ENCODE measurements around the gene ZFP36L1.

The ZFP36L1 gene

DNA sequence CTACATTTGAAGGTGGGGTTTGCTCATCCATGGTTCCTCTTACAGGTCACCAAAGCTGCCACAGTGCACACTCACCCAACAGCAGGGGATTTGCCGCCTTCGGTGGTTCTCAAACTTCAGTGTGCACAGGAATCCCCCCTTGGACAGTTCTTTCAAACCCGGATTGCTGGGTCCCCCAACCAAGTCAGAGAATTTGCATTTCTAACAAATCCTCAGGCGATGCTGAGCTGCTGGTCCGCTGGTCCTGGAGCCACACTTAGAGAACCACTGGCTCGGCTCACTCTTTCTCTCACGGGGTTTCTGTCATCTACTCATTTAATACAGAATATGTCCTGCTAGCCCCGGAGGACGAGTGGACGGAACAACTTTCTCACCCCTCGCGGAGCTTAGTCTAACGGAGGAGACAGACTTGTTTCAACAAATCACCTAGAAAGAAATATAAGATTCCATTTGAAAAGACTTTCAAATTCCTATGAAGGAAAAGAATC is 24.1 kb upstream of the ZFP36L1 start:
- TF ChIP-seq, protein P1, sequence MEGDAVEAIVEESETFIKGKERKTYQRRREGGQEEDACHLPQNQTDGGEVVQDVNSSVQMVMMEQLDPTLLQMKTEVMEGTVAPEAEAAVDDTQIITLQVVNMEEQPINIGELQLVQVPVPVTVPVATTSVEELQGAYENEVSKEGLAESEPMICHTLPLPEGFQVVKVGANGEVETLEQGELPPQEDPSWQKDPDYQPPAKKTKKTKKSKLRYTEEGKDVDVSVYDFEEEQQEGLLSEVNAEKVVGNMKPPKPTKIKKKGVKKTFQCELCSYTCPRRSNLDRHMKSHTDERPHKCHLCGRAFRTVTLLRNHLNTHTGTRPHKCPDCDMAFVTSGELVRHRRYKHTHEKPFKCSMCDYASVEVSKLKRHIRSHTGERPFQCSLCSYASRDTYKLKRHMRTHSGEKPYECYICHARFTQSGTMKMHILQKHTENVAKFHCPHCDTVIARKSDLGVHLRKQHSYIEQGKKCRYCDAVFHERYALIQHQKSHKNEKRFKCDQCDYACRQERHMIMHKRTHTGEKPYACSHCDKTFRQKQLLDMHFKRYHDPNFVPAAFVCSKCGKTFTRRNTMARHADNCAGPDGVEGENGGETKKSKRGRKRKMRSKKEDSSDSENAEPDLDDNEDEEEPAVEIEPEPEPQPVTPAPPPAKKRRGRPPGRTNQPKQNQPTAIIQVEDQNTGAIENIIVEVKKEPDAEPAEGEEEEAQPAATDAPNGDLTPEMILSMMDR (conservative IDR thresholded peaks at IDR 0.05; ENCODE audit: low read depth, low read length): no peak
- no peak for DNase-seq (ENCODE audit: low read depth)
- no peak overlapping the region for H3K4me3 ChIP-seq (ENCODE audit: low read length)

DNA sequence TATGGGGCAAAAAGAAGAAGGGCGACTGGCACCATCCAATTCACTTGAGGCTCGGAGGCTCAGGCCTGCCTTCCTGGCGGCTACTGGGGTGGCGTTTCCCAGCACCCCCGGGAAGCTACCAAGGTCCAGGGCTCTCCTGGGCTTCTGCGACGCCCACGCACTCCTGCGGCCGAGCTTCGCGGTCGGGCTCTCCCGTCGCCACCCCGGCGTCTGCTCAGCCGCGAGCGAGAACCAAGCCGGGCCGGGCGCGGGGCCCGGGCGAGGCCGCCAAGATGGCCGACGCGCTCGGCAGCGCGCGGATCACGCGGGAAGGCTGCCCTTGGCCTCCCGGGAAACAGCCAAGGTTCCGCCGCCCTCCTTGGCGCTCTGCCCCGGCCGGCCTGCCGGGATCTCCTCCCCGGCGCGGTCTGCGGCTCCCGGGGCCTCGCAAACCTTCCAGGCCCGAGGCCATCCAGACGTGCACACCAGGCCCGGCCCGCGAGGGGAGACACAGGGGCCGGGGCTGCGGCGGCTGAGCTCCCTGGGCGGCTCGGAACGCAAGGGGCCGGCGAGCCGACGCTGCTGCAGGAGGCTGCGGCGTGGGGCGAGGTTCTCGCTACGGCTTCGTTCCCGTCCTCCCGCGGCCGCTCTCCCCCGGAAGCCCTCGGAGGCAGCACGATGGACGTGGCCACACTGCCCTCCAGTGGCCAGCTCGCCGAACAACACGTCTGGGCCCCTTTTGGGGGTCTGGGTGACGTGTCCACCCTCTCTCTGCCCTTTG is 23.5 kb upstream of the ZFP36L1 start:
- H3K4me3 ChIP-seq (ENCODE audit: low read length): peak overlapping the region; percentile 14
- TF ChIP-seq, protein P1 (conservative IDR thresholded peaks at IDR 0.05; ENCODE audit: low read depth, low read length): peak; percentile 84
- DNase-seq (ENCODE audit: low read depth): peak; percentile 63

DNA sequence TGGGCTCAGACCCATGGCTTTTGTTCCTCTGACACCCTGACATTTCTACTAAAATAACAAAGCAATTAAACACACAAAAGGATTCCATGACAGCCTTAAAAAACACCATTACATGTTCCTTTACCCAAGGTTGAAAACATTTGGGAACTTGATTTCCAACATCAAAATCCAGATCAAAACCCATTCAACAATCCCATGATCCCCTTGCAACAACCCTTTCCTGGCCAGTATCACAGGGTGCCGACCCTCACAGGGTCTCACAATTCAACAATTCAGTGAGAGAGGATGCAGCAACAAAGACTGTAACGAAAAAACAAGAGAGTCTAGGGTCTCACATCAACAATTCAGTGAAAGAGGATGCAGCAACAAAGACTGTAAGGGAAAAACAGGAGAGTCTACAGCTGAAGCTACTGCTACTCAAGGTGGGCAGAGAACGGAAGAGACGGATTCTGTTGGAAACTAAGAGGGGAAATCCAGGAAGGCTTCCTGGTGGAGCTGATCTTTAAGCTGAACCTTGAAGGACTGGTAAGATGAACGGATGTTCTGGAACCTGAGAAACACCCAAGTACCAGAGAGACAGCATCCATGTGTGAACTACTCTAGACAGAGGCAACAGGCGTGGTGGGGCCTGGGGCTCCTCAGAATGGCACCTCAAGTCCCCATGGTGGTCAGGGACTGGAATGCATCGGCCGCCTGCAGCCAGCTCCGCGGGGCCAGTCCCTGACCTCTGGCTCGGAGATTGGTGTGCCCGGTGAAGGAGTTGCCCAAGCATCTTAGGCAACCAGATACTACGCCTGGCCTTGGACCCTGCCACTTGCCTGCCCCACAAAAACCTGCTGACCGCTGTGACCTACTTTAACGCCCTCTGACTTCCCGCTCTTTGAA is 22.7 kb upstream of the ZFP36L1 start:
- DNase-seq (ENCODE audit: low read depth): no peak
- no peak overlapping the region for H3K4me3 ChIP-seq (ENCODE audit: low read length)
- TF ChIP-seq, protein P1 (conservative IDR thresholded peaks at IDR 0.05; ENCODE audit: low read depth, low read length): no peak

DNA sequence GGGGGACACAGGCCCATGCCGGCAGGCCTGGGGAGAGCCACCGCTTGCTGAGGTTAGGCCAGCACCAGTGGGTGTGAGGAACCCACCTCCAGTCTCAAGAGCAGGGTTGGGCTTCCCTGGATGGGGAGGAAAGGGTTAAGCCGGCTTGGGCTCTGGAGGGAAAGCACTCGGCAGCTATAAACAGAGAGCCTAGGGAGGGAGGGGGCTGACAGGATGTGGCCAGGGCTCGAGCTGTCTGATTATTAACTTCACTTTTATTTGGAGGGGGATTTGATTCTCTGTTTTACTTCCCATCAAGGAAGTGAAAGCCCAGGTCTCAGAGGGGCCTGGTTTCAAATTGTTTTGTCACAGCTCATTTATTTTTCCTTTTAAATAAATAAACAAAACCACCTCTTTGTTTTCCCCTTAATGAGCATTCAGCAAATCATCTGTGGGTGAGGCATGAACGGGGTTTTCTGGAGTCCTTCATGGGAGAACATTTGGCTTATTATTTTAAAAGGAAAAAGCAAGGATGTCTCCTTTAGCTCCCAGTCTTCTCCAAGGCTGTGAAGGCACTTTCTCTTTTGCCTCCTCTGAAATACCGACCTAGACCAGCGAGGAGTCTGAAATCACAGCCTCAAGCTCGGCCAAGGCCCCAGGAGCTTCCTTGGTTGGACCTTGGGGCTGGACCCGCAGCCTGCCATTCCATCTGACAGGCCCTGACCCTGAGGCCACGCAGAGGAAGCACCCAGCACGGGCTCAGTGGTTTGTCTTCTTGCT is 21.9 kb upstream of the ZFP36L1 start:
- TF ChIP-seq, protein P1 (conservative IDR thresholded peaks at IDR 0.05; ENCODE audit: low read depth, low read length): no peak
- H3K4me3 ChIP-seq (ENCODE audit: low read length): no peak overlapping the region
- DNase-seq (ENCODE audit: low read depth): no peak

DNA sequence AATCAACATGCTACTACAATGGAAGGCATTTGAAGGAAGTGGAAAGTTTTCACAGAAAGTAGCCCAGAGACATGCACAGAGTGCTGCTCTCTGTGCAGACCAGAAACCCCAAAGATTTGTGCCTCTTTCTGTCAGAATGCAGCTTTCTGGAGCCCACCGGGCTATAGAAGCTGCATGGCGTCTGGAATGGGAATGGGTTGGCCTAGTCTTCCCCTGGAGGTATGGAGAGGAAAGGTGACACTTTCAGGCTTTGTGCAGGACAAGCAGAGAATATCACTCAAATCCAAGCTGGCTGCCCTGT is 21.3 kb upstream of the ZFP36L1 start:
- TF ChIP-seq, protein P1 (conservative IDR thresholded peaks at IDR 0.05; ENCODE audit: low read depth, low read length): no peak
- H3K4me3 ChIP-seq (ENCODE audit: low read length): no peak overlapping the region
- no peak for DNase-seq (ENCODE audit: low read depth)

DNA sequence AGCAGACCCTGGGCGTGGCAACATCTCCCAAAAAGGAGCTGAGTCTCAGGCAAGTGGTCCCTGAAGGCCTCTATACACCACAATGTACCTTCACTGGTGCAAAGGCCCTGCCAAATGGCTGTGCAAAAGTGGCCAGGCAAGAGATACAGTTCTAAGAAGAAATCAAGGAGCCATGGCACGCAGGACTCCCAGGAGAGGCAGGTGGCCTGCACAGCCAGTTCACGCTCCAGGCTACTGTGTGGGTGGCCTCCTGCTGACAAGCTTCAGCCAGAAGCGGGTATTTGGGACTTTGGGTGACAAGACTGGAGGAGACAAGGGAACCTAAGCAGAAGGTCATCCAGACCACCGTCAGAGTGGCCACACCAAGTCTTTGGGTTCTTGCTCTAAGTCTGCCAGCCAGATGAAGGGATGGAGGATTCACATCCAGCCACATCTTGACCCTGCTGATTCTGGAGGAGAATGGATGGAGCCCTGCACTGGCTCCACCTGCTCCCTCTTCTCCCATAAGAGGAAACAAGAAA is 20.5 kb upstream of the ZFP36L1 start:
- TF ChIP-seq, protein P1 (conservative IDR thresholded peaks at IDR 0.05; ENCODE audit: low read depth, low read length): no peak
- DNase-seq (ENCODE audit: low read depth): no peak
- H3K4me3 ChIP-seq (ENCODE audit: low read length): no peak overlapping the region

All from retinal pigment epithelial cell (primary cell).